K562 (cell line): ENCODE measurements around the gene IL10RB. TPM values are rescaled to one million over a fixed set of nuclear protein-coding genes. Genes with fewer than 3 reads are reported as not detected.
A peak's percentile ranks its signal among the peaks of the same experiment; 100 is the strongest.

Experiments
- DIDO1 ChIP-seq: fragments of 450-650 bp; IDR thresholded peaks from 2 replicates; pipeline ENCODE4 v1.6.1; 2016; ENCODE audit warnings: low read depth, missing biosample characterization, missing genetic modification characterization
- FOXA3 ChIP-seq, 2 experiments: fragments of 450-650 bp in 1 of 2; sonication (generic) in 1 of 2; formaldehyde crosslinking; IDR thresholded peaks in 1 of 2; conservative IDR thresholded peaks in 1 of 2; 2 replicates each; pipeline versions ENCODE4 v1.4.0 to v1.8.0; 2020 to 2022; ENCODE audit warnings: mild to moderate bottlenecking in 2 of 2, missing genetic modification reagents in 1 of 2
- FOXP1 ChIP-seq: sonication (generic); formaldehyde crosslinking; IDR thresholded peaks from 2 replicates; pipeline ENCODE4 v1.8.0; 2022; ENCODE audit warnings: mild to moderate bottlenecking, missing genetic modification reagents
- NR2C2 ChIP-seq, 2 experiments: fragments of 200-800 bp in 1 of 2; sonication (Bioruptor generic) in 1 of 2; sonication (generic) in 1 of 2; formaldehyde crosslinking in 1 of 2; IDR thresholded peaks; 2 replicates each; pipeline versions ENCODE4 v1.6.1 to v1.8.0; 2016 to 2022; ENCODE audit warnings: mild to moderate bottlenecking in 1 of 2, missing compliant biosample characterization in 1 of 2, missing genetic modification characterization in 1 of 2, missing genetic modification reagents in 1 of 2
- ZFX ChIP-seq: sonication (generic); formaldehyde crosslinking; IDR thresholded peaks from 2 replicates; pipeline ENCODE4 v1.8.0; 2022; ENCODE audit warnings: mild to moderate bottlenecking, missing genetic modification reagents, moderate library complexity
- polyA plus RNA-seq, 8 experiments: library from polyadenylated mRNA; depleted of rRNA in 4 of 8; stranded (reverse) in 5 of 8; unstranded in 3 of 8; fragments of >200 nt; fragmentation: Nextera tagmentation in 2 of 8; fragmentation: Illumina TruSeq in 1 of 8; extraction: Ambion mirVana in 2 of 8; extraction: Trizol in 1 of 8; gene quantifications; 2 replicates each; pipeline versions ENCODE4 v1.2.1 to v1.2.3, GENCODE V29; 2011 to 2014; ENCODE audit warnings: inconsistent platforms in 1 of 8, missing spikeins in 1 of 8
- total RNA-seq, 7 experiments: library from RNA; depleted of rRNA in 6 of 7; stranded (reverse); fragments of >200 nt in 6 of 7; fragmentation: Illumina TruSeq in 2 of 7; extraction: Trizol in 2 of 7; gene quantifications; 2 replicates each; pipeline versions ENCODE4 v1.2.1 to v1.2.3, GENCODE V29; 2011 to 2021; ENCODE audit warnings: low replicate concordance in 1 of 7
- TF ChIP-seq, protein P1 (sequence below): sonication (generic); formaldehyde crosslinking; IDR thresholded peaks from 2 replicates; pipeline ENCODE4 v1.9.0; 2022; ENCODE audit warnings: mild to moderate bottlenecking, missing genetic modification reagents
- TF ChIP-seq, protein P2 (sequence below): fragments of 450-650 bp; IDR thresholded peaks from 2 replicates; pipeline ENCODE4 v1.6.1; 2016; ENCODE audit warnings: mild to moderate bottlenecking, moderate library complexity
- TF ChIP-seq, protein P3 (sequence below), 3 experiments: IDR thresholded peaks in 2 of 3; conservative IDR thresholded peaks in 1 of 3; 2 replicates each; pipeline ENCODE4 v1.5.1; 2011 to 2012; ENCODE audit warnings: low read length in 3 of 3, mild to moderate bottlenecking in 3 of 3, control low read depth in 2 of 3, improper control_type of control experiment in 1 of 3, inconsistent platforms in 1 of 3, low read depth in 1 of 3, mixed read lengths in 1 of 3, moderate library complexity in 1 of 3; ENCODE audit not compliant: insufficient read depth in 2 of 3
- TF ChIP-seq, protein P4 (sequence below): sonication (generic); formaldehyde crosslinking; IDR thresholded peaks from 2 replicates; pipeline ENCODE4 v1.8.0; 2022; ENCODE audit warnings: missing genetic modification reagents, mild to moderate bottlenecking, moderate library complexity, borderline replicate concordance

The IL10RB gene
- total and polyA plus RNA-seq, 9 of the 15 experiments (the other 6 are each of a cell fraction or from before 2014, with no cell fraction given), result 10.9 to 33.8 (median 23.0) TPM

DNA sequence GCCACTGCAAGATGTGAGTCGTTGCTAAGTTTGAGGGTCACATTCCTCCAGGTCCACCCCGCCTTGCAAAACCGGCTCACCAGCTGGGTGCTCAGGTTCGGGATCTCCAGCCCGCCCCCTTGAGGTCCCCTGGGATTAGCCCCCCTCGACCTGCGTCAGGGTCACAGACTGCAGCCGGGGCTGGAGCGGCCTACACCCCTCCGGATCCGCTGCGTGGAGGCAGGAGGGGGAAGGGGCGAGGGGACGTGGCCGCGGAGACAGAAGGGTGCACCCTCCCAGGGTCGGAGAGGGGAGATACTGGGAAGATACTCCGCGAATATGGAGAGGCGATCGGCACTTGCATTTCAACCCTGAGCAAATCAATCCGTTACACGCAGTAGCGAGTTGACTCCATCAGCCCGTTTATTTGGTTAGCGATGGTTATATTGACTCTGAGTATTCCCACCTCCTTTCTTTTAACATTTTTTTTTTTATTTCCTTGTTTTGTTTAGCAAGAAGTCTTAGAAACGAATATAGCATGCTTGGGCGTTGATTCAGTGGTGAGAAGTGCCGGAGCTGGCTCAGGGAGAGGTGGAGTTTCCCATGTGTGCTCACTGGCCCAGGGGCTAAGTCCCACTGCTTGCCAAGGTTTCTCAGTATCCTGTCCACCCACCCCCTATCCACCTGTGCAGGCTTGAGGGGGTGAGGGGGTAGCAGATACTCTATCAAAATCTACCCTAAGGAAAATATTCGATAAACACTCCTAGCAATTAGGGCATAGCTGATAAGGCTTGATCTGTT is 35.4 kb upstream of the IL10RB start (continued):
- TF ChIP-seq, protein P1, sequence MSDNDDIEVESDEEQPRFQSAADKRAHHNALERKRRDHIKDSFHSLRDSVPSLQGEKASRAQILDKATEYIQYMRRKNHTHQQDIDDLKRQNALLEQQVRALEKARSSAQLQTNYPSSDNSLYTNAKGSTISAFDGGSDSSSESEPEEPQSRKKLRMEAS (CRISPR knock-in tag), result 0 out of 2 replicates have a peak, but pooled peaks have one; percentile 8
- no peak for TF ChIP-seq NR2C2 (CRISPR knock-in tag; IDR thresholded peaks at IDR 0.05)
- TF ChIP-seq NR2C2 (tag; IDR thresholded peaks at IDR 0.05), result peak; percentile 50; the same call in 1 of the 2 replicates
- peak; percentile 40; the same call in 1 of the 2 replicates for TF ChIP-seq FOXP1 (CRISPR knock-in tag)
- TF ChIP-seq, protein P2, sequence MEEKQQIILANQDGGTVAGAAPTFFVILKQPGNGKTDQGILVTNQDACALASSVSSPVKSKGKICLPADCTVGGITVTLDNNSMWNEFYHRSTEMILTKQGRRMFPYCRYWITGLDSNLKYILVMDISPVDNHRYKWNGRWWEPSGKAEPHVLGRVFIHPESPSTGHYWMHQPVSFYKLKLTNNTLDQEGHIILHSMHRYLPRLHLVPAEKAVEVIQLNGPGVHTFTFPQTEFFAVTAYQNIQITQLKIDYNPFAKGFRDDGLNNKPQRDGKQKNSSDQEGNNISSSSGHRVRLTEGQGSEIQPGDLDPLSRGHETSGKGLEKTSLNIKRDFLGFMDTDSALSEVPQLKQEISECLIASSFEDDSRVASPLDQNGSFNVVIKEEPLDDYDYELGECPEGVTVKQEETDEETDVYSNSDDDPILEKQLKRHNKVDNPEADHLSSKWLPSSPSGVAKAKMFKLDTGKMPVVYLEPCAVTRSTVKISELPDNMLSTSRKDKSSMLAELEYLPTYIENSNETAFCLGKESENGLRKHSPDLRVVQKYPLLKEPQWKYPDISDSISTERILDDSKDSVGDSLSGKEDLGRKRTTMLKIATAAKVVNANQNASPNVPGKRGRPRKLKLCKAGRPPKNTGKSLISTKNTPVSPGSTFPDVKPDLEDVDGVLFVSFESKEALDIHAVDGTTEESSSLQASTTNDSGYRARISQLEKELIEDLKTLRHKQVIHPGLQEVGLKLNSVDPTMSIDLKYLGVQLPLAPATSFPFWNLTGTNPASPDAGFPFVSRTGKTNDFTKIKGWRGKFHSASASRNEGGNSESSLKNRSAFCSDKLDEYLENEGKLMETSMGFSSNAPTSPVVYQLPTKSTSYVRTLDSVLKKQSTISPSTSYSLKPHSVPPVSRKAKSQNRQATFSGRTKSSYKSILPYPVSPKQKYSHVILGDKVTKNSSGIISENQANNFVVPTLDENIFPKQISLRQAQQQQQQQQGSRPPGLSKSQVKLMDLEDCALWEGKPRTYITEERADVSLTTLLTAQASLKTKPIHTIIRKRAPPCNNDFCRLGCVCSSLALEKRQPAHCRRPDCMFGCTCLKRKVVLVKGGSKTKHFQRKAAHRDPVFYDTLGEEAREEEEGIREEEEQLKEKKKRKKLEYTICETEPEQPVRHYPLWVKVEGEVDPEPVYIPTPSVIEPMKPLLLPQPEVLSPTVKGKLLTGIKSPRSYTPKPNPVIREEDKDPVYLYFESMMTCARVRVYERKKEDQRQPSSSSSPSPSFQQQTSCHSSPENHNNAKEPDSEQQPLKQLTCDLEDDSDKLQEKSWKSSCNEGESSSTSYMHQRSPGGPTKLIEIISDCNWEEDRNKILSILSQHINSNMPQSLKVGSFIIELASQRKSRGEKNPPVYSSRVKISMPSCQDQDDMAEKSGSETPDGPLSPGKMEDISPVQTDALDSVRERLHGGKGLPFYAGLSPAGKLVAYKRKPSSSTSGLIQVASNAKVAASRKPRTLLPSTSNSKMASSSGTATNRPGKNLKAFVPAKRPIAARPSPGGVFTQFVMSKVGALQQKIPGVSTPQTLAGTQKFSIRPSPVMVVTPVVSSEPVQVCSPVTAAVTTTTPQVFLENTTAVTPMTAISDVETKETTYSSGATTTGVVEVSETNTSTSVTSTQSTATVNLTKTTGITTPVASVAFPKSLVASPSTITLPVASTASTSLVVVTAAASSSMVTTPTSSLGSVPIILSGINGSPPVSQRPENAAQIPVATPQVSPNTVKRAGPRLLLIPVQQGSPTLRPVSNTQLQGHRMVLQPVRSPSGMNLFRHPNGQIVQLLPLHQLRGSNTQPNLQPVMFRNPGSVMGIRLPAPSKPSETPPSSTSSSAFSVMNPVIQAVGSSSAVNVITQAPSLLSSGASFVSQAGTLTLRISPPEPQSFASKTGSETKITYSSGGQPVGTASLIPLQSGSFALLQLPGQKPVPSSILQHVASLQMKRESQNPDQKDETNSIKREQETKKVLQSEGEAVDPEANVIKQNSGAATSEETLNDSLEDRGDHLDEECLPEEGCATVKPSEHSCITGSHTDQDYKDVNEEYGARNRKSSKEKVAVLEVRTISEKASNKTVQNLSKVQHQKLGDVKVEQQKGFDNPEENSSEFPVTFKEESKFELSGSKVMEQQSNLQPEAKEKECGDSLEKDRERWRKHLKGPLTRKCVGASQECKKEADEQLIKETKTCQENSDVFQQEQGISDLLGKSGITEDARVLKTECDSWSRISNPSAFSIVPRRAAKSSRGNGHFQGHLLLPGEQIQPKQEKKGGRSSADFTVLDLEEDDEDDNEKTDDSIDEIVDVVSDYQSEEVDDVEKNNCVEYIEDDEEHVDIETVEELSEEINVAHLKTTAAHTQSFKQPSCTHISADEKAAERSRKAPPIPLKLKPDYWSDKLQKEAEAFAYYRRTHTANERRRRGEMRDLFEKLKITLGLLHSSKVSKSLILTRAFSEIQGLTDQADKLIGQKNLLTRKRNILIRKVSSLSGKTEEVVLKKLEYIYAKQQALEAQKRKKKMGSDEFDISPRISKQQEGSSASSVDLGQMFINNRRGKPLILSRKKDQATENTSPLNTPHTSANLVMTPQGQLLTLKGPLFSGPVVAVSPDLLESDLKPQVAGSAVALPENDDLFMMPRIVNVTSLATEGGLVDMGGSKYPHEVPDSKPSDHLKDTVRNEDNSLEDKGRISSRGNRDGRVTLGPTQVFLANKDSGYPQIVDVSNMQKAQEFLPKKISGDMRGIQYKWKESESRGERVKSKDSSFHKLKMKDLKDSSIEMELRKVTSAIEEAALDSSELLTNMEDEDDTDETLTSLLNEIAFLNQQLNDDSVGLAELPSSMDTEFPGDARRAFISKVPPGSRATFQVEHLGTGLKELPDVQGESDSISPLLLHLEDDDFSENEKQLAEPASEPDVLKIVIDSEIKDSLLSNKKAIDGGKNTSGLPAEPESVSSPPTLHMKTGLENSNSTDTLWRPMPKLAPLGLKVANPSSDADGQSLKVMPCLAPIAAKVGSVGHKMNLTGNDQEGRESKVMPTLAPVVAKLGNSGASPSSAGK, result peak; percentile 14; the same call in 1 of the 2 replicates
- TF ChIP-seq ZFX (CRISPR knock-in tag), result peak; percentile 67
- peak in 1 of 2 experiments; percentile 52; a peak in 1 of 4 replicates for TF ChIP-seq FOXA3 (CRISPR knock-in tag; conservative IDR thresholded peaks at IDR 0.05 in 1 of 2, IDR thresholded peaks at IDR 0.05 in 1 of 2)
- TF ChIP-seq DIDO1, result no peak
- TF ChIP-seq, protein P3, sequence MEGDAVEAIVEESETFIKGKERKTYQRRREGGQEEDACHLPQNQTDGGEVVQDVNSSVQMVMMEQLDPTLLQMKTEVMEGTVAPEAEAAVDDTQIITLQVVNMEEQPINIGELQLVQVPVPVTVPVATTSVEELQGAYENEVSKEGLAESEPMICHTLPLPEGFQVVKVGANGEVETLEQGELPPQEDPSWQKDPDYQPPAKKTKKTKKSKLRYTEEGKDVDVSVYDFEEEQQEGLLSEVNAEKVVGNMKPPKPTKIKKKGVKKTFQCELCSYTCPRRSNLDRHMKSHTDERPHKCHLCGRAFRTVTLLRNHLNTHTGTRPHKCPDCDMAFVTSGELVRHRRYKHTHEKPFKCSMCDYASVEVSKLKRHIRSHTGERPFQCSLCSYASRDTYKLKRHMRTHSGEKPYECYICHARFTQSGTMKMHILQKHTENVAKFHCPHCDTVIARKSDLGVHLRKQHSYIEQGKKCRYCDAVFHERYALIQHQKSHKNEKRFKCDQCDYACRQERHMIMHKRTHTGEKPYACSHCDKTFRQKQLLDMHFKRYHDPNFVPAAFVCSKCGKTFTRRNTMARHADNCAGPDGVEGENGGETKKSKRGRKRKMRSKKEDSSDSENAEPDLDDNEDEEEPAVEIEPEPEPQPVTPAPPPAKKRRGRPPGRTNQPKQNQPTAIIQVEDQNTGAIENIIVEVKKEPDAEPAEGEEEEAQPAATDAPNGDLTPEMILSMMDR (IDR thresholded peaks at IDR 0.05 in 2 of 3, conservative IDR thresholded peaks at IDR 0.05 in 1 of 3; ENCODE audit: insufficient read depth in 2 of 3, low read depth in 1 of 3, low read length in 3 of 3), result peak; percentile 34 to 49 (median 41); a peak in 4 of 6 replicates
- TF ChIP-seq, protein P4, sequence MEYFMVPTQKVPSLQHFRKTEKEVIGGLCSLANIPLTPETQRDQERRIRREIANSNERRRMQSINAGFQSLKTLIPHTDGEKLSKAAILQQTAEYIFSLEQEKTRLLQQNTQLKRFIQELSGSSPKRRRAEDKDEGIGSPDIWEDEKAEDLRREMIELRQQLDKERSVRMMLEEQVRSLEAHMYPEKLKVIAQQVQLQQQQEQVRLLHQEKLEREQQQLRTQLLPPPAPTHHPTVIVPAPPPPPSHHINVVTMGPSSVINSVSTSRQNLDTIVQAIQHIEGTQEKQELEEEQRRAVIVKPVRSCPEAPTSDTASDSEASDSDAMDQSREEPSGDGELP, result peak; percentile 7; the same call in 1 of the 2 replicates
